ENCODE results near the gene LRRC42.

Gene LRRC42

DNA sequence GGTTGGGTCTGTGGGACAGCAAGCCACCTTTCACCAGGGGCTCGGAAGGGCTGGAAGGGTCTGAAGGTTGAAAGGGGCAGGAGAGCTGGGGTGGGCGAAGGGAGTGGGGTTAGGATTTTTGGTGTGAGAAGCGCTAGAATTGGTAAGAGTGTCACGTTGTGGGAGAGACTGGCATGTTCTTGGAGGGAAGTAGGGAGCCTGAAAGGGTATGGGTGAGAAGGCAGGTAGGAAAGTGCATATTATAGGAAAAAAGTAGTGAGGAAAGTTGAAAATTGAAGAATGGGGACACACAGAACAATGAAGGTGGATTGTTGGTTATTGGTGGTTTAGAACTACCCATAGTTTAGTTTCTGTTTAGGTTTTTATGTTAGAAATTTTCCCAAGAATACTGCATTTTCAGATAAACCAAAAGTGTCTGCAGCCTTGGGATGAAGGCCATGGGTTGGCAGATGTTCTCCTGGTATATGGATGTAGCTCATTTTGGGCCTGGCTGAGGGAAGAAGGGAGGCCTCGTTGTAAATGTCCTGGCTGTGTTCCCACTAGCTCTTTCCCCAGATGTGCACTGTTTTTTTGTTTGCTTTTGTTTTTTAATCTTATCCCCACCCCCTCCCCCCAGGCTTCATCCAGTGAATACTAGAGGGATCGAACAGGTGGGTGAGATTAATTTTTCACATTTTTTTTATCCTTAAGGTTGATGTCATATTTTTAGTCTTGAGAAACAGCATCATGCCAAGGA, 1.2 kb downstream of the LRRC42 start:
- peak overlapping the region; percentile 80 for H3K4me3 ChIP-seq (ENCODE audit: low read depth, low read length)
- TF ChIP-seq, protein P1, sequence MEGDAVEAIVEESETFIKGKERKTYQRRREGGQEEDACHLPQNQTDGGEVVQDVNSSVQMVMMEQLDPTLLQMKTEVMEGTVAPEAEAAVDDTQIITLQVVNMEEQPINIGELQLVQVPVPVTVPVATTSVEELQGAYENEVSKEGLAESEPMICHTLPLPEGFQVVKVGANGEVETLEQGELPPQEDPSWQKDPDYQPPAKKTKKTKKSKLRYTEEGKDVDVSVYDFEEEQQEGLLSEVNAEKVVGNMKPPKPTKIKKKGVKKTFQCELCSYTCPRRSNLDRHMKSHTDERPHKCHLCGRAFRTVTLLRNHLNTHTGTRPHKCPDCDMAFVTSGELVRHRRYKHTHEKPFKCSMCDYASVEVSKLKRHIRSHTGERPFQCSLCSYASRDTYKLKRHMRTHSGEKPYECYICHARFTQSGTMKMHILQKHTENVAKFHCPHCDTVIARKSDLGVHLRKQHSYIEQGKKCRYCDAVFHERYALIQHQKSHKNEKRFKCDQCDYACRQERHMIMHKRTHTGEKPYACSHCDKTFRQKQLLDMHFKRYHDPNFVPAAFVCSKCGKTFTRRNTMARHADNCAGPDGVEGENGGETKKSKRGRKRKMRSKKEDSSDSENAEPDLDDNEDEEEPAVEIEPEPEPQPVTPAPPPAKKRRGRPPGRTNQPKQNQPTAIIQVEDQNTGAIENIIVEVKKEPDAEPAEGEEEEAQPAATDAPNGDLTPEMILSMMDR (conservative IDR thresholded peaks at IDR 0.05; ENCODE audit: low read depth, low read length) = no peak
- DNase-seq (ENCODE audit: low read depth) = no peak

DNA sequence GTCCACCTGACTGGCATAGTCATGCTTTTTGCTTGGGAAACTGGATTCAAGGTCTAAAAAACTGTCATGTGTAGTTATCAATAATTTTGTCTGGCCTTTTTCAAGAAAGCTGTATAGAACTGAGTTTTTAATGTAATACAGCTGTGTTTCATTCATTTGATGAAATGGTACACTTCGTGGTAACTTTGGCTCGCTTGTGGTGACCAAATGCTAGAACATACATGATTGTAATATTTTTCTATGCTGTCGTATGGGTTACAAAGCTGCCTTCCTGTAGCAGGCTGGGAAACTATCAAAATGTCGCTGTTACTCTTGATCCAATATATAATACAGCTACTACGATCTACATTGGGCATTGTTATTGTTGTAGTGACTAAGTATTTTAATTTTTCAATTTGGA, 2.1 kb downstream of the LRRC42 start:
- no peak overlapping the region for H3K4me3 ChIP-seq (ENCODE audit: low read depth, low read length)
- DNase-seq (ENCODE audit: low read depth) = no peak
- TF ChIP-seq, protein P1 (conservative IDR thresholded peaks at IDR 0.05; ENCODE audit: low read depth, low read length) = no peak

DNA sequence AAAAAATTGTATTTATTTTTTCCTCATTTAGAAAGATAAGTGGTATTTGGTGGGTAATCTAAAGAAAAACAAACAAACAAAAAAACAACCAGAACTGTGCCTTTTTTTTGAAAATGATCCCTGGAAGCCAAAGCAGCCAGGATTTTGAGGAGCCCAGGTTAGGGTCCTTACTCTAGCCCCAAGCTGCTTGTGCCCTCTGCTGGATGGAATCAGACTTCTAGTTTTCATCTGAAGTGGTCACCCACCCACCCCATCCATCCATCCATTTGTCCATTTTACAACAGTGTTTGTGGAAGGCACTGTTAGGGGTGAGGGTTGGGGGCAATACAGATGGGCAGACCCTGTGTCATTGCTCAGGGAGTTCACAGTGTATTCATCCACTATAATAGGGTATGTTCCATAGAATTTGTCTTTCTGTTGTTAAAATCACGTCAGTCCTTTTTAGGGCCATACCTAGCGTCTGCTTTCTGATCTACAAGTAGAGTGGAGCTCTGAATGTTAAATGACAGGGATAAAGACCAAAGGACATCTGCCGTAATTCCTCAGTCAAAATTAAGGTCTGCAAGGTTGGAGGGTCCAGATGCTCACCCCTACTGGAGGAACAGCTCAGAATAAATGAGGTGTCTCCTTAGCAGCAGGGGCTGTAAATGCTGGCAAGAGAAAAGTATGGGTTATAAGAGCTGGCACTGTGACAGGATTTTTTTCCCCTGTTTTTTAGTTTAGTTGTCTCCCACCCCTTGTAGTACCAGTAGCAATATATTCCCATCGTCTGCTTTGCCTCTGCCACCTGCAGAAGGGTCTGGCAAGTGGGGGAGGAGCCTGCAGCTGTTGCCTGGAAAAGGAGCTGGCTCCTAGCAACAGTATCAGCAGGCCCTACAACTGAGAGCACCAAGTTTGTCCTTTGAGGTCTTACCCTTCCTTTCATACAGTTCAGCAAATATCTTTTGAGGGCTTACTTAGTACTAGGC, 3.2 kb downstream of the LRRC42 start:
- peak; percentile 75 for DNase-seq (ENCODE audit: low read depth)
- H3K4me3 ChIP-seq (ENCODE audit: low read depth, low read length) = no peak overlapping the region
- TF ChIP-seq, protein P1 (conservative IDR thresholded peaks at IDR 0.05; ENCODE audit: low read depth, low read length) = peak; percentile 82

DNA sequence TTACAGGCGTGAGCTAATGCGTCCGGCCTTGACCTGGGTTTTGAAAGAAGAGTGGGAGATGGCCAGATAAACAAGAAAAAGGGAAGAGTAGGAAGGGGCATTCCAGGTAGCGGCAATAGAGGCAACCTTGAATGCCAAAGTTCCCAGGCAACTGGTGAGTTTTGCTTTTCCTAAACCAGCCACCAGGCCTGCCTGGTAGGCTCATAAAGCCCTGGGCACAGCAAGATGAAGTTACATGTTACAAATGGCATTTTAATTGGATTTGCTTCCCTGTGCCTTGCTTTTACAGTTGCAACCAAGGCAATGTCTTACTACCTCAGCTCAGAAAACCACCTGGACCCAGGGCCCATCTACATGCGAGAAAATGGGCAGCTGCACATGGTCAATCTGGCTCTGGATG, 5.5 kb downstream of the LRRC42 start:
- no peak overlapping the region for H3K4me3 ChIP-seq (ENCODE audit: low read depth, low read length)
- no peak for DNase-seq (ENCODE audit: low read depth)
- TF ChIP-seq, protein P1 (conservative IDR thresholded peaks at IDR 0.05; ENCODE audit: low read depth, low read length) = no peak

DNA sequence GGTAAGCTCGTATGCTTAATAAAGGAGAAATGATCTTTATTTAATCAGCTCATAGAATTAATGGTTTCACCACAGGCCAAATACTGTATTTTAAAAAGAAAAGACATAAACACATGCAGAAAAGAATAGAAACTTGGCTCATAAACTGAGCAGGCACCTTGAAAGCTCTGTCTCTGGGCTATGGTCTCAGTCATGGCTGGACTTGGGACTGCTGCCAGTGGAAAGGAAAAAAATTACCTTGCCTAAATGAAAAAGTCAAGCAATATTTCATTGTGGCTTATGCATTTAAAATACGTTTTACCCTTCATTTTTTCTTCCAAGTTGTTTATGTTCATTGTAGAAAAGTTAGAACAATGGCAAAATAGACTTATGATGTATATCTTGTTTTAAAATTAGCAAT, 8.0 kb downstream of the LRRC42 start:
- no peak overlapping the region for H3K4me3 ChIP-seq (ENCODE audit: low read depth, low read length)
- TF ChIP-seq, protein P1 (conservative IDR thresholded peaks at IDR 0.05; ENCODE audit: low read depth, low read length) = no peak
- no peak for DNase-seq (ENCODE audit: low read depth)

DNA sequence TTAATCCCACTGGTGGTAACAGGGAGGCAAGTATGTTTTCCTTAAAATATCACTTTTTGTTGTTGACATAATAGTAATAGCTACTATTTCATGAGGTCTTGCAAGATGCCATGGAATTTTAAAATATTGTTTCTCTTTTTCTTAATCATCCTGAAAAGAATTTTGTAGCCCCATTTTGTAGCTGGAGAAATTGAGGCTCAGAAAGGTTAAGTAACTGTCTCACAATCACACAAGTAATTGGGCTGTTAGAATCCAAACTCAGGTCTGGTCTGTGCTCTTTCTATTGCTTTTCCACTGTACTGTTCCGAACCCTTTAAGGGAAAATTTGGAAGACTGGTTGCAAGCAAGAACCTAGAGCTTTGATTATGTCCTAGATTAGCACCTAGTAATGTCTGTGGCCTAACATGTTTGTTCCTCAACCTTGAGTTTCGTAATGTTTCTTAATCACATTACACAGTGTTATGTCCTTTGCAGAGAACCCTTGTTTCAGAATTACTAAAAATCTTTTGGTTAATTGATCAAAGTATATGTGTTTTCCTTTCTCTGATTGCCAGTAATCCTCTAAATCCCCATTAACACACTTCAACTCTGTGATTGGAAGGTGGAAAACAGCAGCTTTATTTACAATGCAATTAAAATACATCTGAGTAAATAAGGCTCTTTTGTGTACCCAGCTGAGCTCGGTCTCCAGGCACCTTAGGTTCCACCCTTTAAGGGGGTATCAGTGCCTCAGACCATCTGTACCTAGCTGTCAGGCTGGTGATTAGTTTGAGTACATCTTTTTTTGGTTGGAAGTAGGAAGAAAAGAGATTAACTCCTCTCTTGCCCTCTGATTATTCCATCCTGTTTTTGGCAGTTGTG, 10.4 kb downstream of the LRRC42 start:
- DNase-seq (ENCODE audit: low read depth) = peak; percentile 40

More for the DNA sequence above, 10.4 kb downstream of the LRRC42 start:
- TF ChIP-seq, protein P1 (conservative IDR thresholded peaks at IDR 0.05; ENCODE audit: low read depth, low read length) = no peak
- H3K4me3 ChIP-seq (ENCODE audit: low read depth, low read length) = no peak overlapping the region

Data from choroid plexus epithelial cell (primary cell).